HT-29 (cell line): ENCODE measurements around the gene HCFC1. TPM values are rescaled to one million over a fixed set of nuclear protein-coding genes. Genes with fewer than 3 reads are reported as not detected.
A peak's percentile ranks its signal among the peaks of the same experiment; 100 is the strongest.

Experiments used
- DNase-seq: peaks from one replicate; pipeline ENCODE4 v3.0.0-alpha.2; 2015; ENCODE audit warnings: low spot score
- total RNA-seq: library from RNA; depleted of rRNA; stranded (reverse); fragments of >200 nt; shearing (Covaris generic); gene quantifications from 2 replicates; pipeline ENCODE4 v1.2.3, GENCODE V29; 2014

HCFC1 gene
- total RNA-seq, 1 experiment from 2014 or later = 124 TPM

DNA sequence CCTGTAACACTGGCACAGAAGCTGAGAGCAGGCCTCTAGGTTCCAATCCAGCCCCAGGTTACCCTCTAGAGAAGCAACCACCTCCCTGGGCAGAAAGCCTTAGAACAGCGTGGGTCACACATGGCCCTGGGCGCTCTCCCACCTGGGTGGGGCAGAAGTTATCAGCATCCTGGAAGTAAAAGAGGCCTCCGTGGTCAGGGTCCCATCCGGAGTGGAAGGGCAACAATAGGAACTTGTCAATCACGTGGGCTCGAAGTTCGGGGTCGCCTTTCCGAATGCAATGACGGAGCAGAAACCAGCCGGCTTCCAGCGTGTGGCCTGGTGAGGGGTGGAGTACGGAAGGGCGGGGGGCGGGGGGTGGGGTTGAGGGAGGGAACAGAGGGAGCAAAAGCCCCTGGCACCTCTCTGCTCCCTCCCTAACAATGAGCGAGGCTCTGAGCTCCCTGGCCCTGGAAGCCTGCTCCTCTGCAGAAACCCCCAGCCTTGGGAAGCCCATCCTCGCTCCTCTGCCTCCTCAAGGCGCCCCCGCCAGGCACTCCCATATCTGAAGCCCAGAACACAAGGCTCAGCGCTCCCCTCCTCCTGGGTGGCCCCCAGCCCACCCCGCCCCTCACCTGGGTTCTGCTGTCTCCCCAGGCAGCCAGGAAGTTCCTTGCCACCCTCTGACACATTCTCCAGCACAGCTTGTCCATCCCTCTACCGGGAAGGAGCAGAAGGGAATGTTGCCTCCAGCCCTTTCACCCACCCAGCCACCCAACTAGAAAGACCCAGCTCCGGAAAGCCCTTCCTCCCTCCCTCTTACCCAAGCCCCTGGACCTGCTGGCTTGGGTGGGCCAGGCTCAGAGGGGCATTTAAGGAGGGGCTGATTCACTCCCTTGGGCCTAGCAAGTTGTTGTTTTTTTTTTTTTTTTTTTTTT, 30.0 kb downstream of the HCFC1 start:
- DNase-seq = no peak

DNA sequence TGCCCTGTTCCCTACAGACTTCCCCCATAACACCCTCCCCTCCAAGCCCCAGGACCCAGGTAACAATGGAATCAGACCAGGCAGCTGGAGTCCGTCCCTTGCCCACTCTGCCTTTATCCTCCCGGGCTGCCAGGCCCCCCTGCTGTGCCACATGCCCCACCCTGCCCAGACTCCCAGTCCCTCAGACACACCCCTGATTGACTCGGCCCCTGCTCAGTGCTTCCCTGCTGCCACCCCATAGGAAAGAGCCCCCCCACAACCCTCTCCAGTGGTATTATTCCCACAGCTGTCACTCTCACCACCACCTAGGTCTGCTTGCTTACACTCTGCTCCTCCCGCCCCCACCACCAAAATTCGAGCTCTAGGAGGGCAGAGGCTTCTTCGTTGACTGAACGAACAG, 32.0 kb downstream of the HCFC1 start:
- DNase-seq = no peak

DNA sequence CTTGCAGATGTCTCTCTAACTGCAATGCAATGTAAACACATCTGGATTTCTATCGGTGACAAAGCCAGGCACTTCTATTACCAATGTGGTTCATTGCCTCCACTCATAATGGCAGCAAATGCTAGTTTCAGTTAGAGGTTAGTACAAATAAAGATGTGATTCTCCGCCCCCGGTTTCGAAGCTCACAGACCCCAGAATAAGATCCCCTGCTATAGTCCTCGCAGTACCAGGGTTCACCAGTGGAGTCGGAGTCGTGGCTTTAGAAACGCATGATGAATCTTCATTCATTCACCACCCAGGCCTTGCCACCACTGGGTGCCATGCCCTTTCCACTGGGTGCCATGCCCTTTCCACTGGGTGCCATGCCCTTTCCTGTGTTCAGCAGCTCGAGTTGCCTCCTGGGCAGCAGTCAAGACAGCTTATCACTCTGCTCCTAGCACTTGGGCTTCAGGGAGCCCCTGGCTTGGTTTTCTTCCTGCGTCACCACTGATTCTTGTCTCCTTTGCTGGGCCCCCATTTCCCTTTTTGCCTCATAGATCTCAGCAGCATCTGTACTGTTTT, 33.3 kb downstream of the HCFC1 start:
- no peak for DNase-seq

DNA sequence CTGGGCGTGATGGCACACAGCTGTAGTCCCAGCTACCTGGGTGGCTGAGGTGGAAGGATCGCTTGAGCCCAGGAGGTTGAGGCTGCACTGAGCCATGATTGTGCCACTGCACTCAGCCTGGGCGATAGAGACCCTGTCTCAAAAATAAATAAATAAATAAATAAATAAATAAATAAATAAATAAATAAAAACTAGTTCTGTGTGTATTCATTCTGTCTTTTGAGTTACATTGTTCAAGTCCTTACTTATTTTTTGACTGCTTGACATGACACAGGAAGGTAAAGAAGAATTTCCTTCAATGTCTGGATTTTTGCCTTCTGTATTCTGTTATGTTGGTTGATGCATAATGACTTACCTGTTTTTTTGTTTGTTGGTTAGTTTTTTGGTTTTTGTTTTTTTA, 34.6 kb downstream of the HCFC1 start:
- no peak for DNase-seq

DNA sequence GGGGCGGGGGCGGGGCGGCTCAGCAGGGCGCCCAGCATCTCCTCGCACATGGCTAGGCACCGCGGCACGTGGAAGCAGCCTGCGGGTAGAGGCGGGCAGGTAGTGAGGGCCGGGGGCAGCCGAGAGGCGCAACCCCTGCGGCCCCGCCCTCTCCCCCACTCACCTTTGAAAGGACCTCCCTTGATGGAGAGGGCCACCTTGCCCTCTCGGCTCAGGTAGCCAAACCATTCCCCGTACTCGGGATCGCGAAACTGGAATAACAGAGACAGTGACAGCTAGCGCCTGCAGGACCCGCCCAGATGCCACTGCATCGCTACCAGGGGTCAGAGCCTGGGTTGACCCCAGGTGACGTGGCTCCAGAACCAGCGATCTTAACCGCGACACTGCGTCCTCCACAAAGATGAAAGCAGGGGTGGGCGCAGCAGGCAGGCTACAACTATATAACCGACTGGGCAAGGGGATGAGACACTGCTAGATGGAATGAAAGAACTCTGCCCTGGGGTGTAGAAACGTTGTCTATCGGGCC, 36.2 kb downstream of the HCFC1 start:
- peak; percentile 46 for DNase-seq

DNA sequence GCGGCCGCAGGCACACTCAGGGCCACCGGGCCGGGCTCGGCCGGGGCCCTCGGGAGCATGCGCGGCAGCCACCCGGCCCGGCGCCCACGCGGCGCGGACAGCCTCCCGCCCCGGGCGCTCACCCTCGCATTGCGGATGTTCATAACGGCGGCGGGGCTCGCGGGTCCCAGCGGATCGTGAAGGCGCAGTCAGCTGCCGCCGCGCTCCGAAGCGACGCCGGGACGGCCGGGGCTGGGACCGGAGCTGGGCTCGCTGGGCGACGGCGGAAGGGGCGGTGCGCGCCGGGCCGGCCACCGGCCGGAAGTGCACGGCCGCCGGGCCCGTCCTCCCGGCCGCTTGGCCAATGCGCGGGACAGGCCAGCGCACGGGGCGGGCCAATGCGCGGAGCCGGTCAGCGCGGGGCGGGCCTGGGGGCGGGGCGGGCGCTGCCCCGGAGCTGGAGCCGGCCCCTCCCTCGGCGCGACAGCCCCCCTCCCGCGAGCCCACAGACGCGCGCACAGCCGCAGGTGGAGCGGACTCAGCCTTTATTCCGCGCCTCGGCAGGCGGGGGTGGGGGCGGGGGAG, 36.8 kb downstream of the HCFC1 start, which contains the start of gene NAA10:
TSS of gene NAA10 (minus strand) at position 276 of the 564 bp plus-strand sequence. CDS start at position 143, 133 bp downstream.
- peak; percentile 88 for DNase-seq

DNA sequence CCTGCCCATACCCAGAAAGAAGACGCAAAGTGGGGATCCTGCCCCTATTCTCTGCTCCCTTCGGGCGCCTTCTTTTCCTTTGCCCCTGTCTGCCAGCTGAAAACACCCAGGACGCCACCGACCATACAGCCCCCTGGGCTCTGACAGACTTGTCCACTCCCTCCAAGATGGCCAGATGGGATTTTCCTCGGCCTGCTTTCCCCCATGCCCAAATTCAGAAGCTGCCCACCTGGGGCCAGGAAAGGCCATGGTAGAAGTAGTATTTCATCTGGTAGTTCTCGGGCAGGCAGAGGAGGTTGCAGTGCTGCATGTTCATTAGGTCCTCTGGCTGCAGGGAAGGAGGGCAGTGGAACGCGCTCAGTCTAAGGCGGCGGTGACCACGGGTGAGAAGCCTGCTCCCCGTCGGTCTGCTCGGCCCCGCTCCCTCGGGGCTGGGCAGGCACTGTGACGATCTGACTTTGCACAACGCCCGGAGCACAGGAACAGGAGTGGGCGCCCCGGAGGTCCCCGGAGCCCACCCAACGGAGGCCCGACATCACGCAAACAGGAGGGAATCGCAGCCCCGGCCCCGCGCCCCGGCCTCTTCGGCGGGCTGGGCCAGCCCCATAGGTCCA, 37.4 kb downstream of the HCFC1 start:
- DNase-seq = peak; percentile 21

DNA sequence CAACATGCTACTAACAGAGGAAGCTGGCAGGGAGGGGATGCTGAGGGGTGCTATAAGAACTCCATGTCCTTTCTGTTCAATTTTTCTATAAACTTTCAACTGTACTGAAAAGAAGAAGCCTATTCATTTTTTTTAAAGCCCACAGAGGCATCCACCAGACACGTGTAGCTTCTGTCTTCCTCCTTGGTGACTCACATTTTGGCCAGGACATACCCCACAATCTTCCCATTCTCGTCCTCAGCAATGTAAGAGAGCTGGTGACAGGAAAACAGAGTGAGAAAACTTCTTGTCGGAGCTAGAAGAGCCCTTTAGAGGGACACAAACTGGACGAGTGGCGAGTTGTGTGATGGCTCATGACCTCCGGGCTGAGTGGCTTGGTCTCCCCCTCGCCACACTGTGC, 37.9 kb downstream of the HCFC1 start:
- DNase-seq = no peak

DNA sequence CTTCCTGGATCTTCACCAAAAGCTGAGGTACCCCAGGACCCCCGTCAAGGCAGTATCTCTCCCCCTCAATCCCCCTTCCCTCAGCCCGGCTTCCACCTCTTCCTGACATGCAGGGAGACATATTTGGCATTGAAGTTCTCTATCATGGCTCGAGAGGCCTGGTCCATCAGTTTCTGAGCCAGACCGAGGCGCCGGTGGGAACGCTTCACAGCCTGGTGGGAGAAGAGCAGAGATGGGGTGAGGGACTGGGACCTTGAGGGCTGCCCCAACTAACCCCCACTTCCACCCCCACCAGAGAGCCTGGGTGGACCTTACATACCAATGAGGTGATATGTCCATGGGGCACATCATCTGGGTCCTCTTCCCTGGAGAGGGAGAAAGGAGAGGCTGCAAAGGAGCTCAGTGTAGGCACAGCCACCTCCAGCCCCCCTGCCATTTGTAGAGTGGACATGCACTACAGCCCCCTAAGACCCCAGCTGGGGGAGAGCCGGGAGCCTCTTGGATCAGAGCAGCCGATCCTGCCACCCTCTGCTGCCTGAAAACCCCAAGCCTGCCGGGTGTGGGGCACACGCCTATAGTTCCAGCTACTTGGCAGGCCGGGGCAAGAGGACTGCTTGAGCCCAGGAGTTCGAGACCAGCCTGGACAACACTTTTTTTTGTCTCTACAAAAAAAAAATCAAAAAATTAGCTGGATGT, 39.2 kb downstream of the HCFC1 start:
- DNase-seq = no peak

DNA sequence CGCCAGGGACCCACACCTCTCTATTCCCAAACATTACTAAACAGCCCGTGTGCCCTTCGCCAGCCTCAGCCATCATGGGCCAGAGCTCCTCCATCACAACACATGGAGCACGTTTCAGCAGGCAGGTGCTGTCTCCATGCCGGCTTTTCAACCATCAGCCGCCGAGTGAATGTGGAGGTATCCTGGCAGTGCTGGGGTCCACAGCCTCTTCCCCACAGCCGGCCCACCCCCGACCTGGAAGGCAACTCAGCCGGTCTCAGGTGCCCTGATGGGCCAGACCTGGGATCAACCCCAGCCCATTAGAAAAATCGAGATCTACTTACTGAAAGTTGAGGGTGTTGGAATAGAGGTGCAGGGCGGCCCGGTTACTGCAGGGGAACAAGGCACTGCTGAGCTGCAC, 39.9 kb downstream of the HCFC1 start:
- DNase-seq = no peak

DNA sequence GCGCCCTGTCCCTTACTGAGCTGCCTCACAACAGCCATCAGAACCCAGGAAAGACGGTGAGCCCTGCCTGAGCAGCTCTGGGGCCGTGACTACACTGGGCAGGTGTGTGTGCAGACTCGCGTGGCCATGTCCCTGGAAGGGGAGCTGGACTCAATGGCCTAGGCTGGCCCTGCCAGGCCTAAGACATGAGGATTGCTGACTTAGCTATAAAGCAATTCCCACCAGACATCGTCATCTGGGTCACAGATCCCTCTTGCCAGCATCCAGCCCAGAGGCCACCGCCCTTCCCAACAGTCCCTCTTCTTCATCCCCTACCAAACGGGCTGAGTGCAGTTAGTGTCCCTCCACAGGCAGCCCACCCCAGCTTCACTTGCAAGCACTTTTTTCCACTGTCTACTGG, 40.5 kb downstream of the HCFC1 start:
- DNase-seq = no peak

DNA sequence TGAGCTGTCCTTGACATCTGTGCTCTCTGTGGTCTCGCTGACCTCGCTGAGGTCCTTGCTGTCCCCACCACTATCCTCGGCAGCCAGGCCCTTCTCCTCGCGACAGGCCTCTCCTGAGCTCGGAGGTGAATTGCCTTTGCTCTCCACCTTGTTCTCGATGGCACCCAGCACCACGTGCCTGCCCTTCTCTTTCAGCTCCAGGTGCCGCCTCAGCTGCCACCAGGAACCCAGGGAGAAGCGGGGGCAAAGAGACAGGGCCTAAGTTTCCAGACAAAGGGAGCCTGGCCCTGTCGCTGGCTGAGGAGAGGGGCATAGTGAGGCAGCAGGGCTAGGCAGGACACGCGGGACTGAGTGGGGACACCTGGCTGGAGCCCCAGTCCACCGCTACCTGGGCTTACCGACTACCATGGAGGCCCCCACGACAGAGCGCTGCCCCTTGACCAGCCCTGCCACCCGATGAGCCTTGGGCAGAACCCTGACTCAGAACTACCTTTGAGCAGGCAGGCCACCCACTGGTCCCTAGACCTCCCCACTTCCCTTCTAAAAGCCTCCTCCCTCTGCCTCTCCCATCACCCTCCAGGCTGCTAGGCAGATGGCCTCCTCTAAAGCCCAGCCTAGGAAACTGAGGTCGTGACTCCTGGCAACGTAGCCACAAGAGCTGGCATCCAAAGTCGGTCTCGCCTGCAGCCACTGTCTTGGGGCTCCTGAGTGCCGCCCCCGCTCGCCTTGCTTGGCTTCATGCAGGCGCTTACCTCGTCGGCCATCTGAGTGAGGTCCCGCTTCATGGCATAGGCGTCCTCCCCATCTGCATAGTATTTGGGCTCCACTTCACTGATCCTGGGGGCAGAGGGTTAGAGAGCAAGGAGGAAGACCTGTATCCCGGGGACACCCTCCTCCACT, 41.4 kb downstream of the HCFC1 start:
- DNase-seq = no peak

DNA sequence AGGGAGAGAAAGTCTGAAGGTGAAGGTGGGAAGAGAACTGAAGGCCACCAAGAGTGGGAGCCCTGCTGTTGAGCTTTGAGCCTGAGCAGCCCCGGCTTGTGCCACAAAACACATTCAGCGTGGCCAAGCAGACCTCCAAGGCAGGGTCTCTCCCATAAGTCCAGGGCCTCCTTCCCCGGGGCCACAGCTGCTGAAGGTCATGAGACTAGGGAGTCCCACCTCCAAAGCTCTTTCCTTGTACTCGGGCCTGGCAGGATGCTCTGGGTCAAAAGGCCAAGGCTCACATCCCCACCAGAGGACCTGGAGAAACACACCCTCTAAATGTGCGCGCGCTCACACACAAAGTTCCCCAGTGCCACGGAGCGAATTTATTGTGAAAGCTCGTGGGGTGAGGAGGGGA, 42.0 kb downstream of the HCFC1 start:
- DNase-seq = no peak

DNA sequence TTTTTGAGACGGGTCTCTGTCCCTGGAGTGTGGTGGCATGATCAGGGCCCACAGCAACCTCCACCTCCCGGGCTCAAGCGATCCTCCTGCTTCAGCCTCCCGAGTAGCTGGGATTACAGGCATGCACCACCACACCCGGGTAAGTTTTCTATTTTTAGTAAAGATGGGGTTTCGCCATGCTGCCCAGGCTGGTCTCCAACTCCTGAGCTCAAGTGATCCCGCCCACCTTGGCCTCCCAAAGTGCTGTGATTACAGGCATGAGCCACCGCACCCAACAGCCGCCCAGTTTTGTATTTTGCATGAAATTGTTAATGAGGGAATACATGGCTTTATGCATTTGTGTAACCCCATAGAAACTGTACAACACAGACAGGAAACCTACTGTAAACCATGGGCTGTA, 42.8 kb downstream of the HCFC1 start:
- DNase-seq = no peak

DNA sequence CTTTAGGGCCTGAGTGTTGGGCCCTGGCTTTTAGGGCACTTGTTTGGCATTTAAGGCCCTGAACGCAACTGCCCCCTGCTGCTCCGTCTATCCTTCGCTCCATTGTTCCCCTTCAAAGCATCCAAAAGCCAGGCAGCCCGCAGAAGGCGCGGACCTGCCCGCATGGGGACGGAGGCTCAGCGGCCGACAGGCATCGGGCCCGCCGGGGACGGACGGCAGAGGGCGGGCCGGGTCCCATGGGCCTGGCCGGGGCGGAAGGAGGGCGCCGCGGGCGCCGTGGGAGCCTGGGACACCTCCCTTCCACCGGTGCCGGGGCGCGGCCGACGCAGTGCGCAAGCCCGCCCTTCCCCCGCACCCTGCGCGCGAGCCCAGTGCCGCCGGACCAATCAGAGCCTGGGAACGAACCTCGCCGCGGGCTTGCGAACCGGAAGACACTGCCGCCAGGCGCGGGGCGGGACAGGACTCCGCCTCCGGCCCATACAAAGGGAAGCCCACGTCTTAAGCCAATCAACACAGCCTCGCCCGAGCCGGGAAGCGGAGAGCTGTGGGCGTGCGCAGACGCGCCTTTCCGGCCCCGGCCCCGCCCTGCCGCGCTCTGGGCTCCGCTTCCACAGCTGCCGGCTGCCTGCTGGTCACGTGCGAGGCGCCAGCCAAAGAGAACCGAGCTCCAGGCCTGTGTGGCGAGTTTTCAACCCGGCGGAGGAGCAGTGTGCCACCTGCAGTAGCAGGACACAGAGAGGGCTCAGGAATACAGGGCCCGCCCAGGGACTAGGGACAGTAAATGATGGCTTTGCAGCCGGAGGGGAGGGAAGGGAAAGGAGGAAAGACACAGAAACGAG, 43.5 kb downstream of the HCFC1 start:
- DNase-seq = peak; percentile 99

DNA sequence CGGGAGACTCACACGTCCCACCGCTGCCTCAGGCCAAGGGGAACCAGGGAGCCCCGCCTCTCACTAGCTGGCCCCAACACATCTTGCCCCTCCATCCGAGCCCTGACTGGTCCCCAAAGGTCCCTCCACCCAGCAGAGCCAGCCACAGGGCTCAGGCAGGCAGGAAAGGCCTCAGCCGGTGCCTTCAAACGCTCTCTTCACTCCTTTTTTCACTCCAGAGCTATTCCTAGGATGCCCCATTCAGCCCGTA, 44.0 kb downstream of the HCFC1 start:
- DNase-seq = no peak

DNA sequence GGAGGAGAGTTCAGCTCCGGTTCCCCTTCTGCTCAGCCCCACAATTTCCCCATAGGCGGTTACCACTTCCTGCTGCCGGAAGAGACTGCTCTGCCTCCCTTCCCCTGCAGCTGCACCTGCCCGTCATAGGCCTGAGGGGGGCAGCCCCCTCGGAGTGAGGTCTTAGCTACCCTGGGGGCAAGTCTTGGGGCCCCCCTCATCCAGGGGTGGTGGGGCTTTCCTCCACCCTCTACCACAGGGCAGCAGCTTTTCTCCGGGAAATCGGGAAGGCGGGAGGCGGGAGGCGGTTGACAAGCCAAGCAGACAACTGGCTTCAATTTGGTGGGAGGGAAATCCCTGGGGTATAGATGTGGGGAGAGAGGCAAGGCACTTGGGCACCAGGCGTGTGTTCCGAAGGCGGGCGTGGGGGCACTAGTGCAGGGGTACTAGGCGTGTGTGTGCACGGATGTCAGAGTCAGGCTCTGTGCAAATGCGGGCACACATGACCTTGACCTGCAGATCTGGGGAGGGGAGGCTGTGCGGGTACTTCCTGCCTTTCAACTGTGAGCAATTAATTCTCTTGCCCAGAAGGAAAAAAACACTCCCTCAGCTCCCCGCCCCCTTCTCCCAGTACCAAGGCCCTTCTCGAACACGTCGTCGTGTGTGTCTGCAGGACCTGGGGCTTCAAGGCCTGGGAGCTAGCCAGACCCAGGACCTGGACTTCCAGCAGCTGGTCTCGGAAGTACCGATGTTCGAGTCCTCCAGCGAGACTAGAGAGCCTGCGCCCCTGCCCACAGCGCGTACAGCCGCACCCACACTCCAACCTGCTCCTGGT, 44.6 kb downstream of the HCFC1 start:
- no peak for DNase-seq

DNA sequence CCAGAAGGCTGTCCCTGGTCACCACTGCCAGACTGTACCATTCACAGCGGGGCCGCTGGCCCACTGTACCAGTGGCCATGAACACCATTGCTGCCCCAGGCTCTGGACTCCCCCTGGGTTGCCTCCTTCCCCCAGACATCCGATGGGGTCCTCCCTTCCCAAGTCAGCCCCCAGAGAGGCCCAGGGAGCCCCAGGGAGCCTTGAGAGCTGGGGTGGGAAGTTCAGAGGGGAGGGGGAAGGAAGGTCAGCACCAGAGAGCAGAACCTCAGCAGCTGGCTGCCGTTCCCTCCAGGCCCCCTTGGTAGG, 45.1 kb downstream of the HCFC1 start:
- DNase-seq = no peak
